T-cell (primary cell): ENCODE measurements around the gene TMC1. TPM values are rescaled to one million over a fixed set of nuclear protein-coding genes. Genes with fewer than 3 reads are reported as not detected.

Experiments used
- ATAC-seq, 4 experiments: fragments of 200-7000 bp in 3 of 4; fragments of 150-1000 bp in 1 of 4; cut with Tn5 transposase; replicated peaks in 1 of 4; 1 replicate in 3 of 4; 2 replicates in 1 of 4; pipeline ENCODE4 v1.10.0; 2021; ENCODE audit warnings: moderate library complexity in 3 of 4, mild to moderate bottlenecking in 2 of 4, moderate number of reproducible peaks in 1 of 4
- CTCF ChIA-PET, 2 donors: fragments of 300-600 bp; sonication (Branson Sonifier 250); formaldehyde crosslinking; loops; one replicate each; lab custom pipeline; 2022; ENCODE audit warnings: antibody characterized with exemption in 2 of 2; lab: Charles Lee
- POLR2A ChIA-PET, 2 donors: fragments of 300-600 bp; sonication (Branson Sonifier 250); formaldehyde crosslinking; loops; one replicate each; lab custom pipeline; 2022; ENCODE audit warnings: antibody characterized with exemption in 2 of 2; lab: Charles Lee
- DNase-seq, 35 experiments: peaks; one replicate each; pipeline versions ENCODE4 v3.0.0 to v3.0.0-alpha.2; 2013 to 2023
- H3K27ac ChIP-seq: one replicate; pipeline ENCODE4 v1.5.1; 2013; ENCODE audit warnings: low read length
- H3K27me3 ChIP-seq, 2 experiments: replicated peaks in 1 of 2; 1 replicate in 1 of 2; 2 replicates in 1 of 2; pipeline versions ENCODE4 v1.6.1 to v1.7.0; 2013; ENCODE audit warnings: low read length in 1 of 2, mixed read lengths in 1 of 2; ENCODE audit not compliant: control insufficient read depth in 2 of 2, insufficient read depth in 2 of 2; ENCODE audit errors: extremely low read depth in 1 of 2
- H3K36me3 ChIP-seq, 2 donors: 1 replicate in 1 of 2; 2 replicates in 1 of 2; pipeline versions ENCODE4 v1.6.1 to v1.7.0; 2013; ENCODE audit warnings: low read length in 1 of 2; ENCODE audit not compliant: control insufficient read depth in 2 of 2, insufficient read depth in 1 of 2; ENCODE audit errors: extremely low read depth in 1 of 2
- H3K4me1 ChIP-seq, 2 experiments: 1 replicate in 1 of 2; 2 replicates in 1 of 2; pipeline versions ENCODE4 v1.6.1 to v1.7.0; 2013; ENCODE audit warnings: low read length in 2 of 2, mixed read lengths in 1 of 2; ENCODE audit not compliant: insufficient read depth in 2 of 2, control insufficient read depth in 1 of 2; ENCODE audit errors: extremely low read depth in 1 of 2
- H3K4me3 ChIP-seq, 2 donors: 1 replicate in 1 of 2; 2 replicates in 1 of 2; pipeline versions ENCODE4 v1.5.1 to v1.7.0; 2013; ENCODE audit warnings: mild to moderate bottlenecking in 2 of 2, low read length in 1 of 2, moderate library complexity in 1 of 2; ENCODE audit not compliant: control insufficient read depth in 1 of 2; ENCODE audit errors: extremely low read depth in 1 of 2
- H3K9me3 ChIP-seq: 2 replicates; pipeline ENCODE4 v1.7.0; 2013
- H3K27ac Mint-ChIP-seq, 2 donors: one replicate each; pipeline ENCODE4 v1.8.0; 2020 to 2021; ENCODE audit warnings: mild to moderate bottlenecking in 2 of 2, mixed read lengths in 2 of 2
- H3K27me3 Mint-ChIP-seq, 2 donors: one replicate each; pipeline ENCODE4 v1.8.0; 2021 to 2022; ENCODE audit warnings: mixed read lengths in 2 of 2
- H3K36me3 Mint-ChIP-seq: one replicate; pipeline ENCODE4 v1.8.0; 2021; ENCODE audit warnings: mixed read lengths
- H3K4me1 Mint-ChIP-seq, 3 donors: one replicate each; pipeline ENCODE4 v1.8.0; 2020 to 2022; ENCODE audit warnings: mixed read lengths in 3 of 3, mild to moderate bottlenecking in 1 of 3
- H3K4me3 Mint-ChIP-seq, 3 donors: one replicate each; pipeline ENCODE4 v1.8.0; 2020 to 2022; ENCODE audit warnings: mild to moderate bottlenecking in 3 of 3, mixed read lengths in 3 of 3, moderate library complexity in 3 of 3
- H3K9me3 Mint-ChIP-seq, 3 donors: one replicate each; pipeline ENCODE4 v1.8.0; 2020 to 2022; ENCODE audit warnings: mixed read lengths in 3 of 3
- WGBS: methylation state at CpG from one replicate; pipeline ENCODE4 v1.1.5; 2013; ENCODE audit warnings: missing lambda C conversion rate; ENCODE audit not compliant: insufficient coverage; 5-methylcytosine and 5-hydroxymethylcytosine counted together
- total RNA-seq, 35 experiments: library from RNA in 6 of 35; stranded (reverse) in 6 of 35; fragments of 120-200 nt in 1 of 35; gene quantifications; one replicate each; pipeline versions ENCODE4 v1.2.1 to v1.2.4 and lab custom pipeline; 2013 to 2026

Gene TMC1
- total RNA-seq, 5 donors from 2014 or later (not counting 1 experiment from before 2014, with no cell fraction given): not detected

GRCh38 chr9:72685911-72686310 is 164.5 kb downstream of the TMC1 start:
- H3K27me3 Mint-ChIP-seq: peaks cover 3 to 15% of the 10 kb centered on the region in 2 donors
- ATAC-seq (no peak), DNase-seq (no peak)
- no peaks in the 10 kb centered on the region for H3K36me3 Mint-ChIP-seq
- CTCF ChIA-PET: no interaction called here
- Histone ChIP-seq H3K27me3 (peaks cover 0 to 3% of the 10 kb centered on the region in 2 experiments), H3K36me3 (no peaks in the 10 kb centered on the region), H3K9me3 (no peaks in the 10 kb centered on the region), H3K4me1 (no peaks in the 10 kb centered on the region), H3K27ac (no peak overlapping the region), H3K4me3 (no peak overlapping the region)
- WGBS: no CpG with 5 or more reads among the region's 2 CpGs
- no peak overlapping the region for H3K4me3 Mint-ChIP-seq
- H3K4me1 Mint-ChIP-seq: no peaks in the 10 kb centered on the region
- POLR2A ChIA-PET: no interaction called here
- no peak overlapping the region for H3K27ac Mint-ChIP-seq
- peaks cover 0 to 5% (median 0%) of the 10 kb centered on the region in 3 donors for H3K9me3 Mint-ChIP-seq

- no peak overlapping the region for H3K4me3 Mint-ChIP-seq
- ChIA-PET POLR2A (no interaction called here), CTCF (interaction anchor here in 1 of 2 donors (0.6 kb wide), 1 partner anchor 55 kb away, joined by 4 read pairs; no protein-coding TSS in a partner anchor)
- H3K4me1 Mint-ChIP-seq: no peaks in the 10 kb centered on the region
- peaks cover 0 to 6% (median 0%) of the 10 kb centered on the region in 3 donors for H3K9me3 Mint-ChIP-seq
- H3K27me3 Mint-ChIP-seq: peaks cover 6 to 15% of the 10 kb centered on the region in 2 donors
- no peak overlapping the region for H3K27ac Mint-ChIP-seq
- no peaks in the 10 kb centered on the region for H3K36me3 Mint-ChIP-seq
- no peak overlapping the region for H3K4me3 ChIP-seq
- H3K9me3 ChIP-seq: no peaks in the 10 kb centered on the region
- no peak for ATAC-seq
- H3K4me1 ChIP-seq: no peaks in the 10 kb centered on the region
- no peak for DNase-seq
- peaks cover 0 to 3% of the 10 kb centered on the region in 2 experiments for H3K27me3 ChIP-seq
- H3K27ac ChIP-seq: no peak overlapping the region
- no peaks in the 10 kb centered on the region for H3K36me3 ChIP-seq
Observed at GRCh38 chr9:72687331-72687730, 165.9 kb downstream of the TMC1 start.

- DNase-seq (no peak), ATAC-seq (no peak)
- peaks cover 7 to 11% of the 10 kb centered on the region in 2 donors for H3K27me3 Mint-ChIP-seq
- Histone ChIP-seq H3K4me1 (no peaks in the 10 kb centered on the region), H3K27me3 (no peaks in the 10 kb centered on the region), H3K36me3 (no peaks in the 10 kb centered on the region), H3K9me3 (no peaks in the 10 kb centered on the region), H3K4me3 (no peak overlapping the region), H3K27ac (no peak overlapping the region)
- ChIA-PET CTCF (no interaction called here), POLR2A (no interaction called here)
- H3K9me3 Mint-ChIP-seq: peaks cover 0 to 6% (median 0%) of the 10 kb centered on the region in 3 donors
- H3K36me3 Mint-ChIP-seq: no peaks in the 10 kb centered on the region
- H3K27ac Mint-ChIP-seq: no peak overlapping the region
- no peaks in the 10 kb centered on the region for H3K4me1 Mint-ChIP-seq
- H3K4me3 Mint-ChIP-seq: no peak overlapping the region
Observed at GRCh38 chr9:72691671-72692070, 170.3 kb downstream of the TMC1 start.

- Mint-ChIP-seq H3K36me3 (no peaks in the 10 kb centered on the region), H3K4me1 (no peaks in the 10 kb centered on the region), H3K27me3 (peaks cover 10 to 11% of the 10 kb centered on the region in 2 donors), H3K4me3 (no peak overlapping the region), H3K9me3 (peaks cover 0 to 6% (median 0%) of the 10 kb centered on the region in 3 donors), H3K27ac (no peak overlapping the region)
- CTCF ChIA-PET: no interaction called here
- DNase-seq (no peak), ATAC-seq (no peak)
- Histone ChIP-seq H3K36me3 (no peaks in the 10 kb centered on the region), H3K27me3 (no peaks in the 10 kb centered on the region), H3K4me1 (no peaks in the 10 kb centered on the region), H3K9me3 (no peaks in the 10 kb centered on the region), H3K4me3 (no peak overlapping the region), H3K27ac (no peak overlapping the region)
- no CpG with 5 or more reads among the region's 3 CpGs for WGBS
- POLR2A ChIA-PET: no interaction called here
Observed at GRCh38 chr9:72695365-72695764, 174.0 kb downstream of the TMC1 start.

GRCh38 chr9:72696511-72696910 is 175.1 kb downstream of the TMC1 start:
- Histone ChIP-seq H3K4me1 (no peaks in the 10 kb centered on the region), H3K9me3 (no peaks in the 10 kb centered on the region), H3K27ac (no peak overlapping the region), H3K36me3 (no peaks in the 10 kb centered on the region), H3K27me3 (no peaks in the 10 kb centered on the region), H3K4me3 (no peak overlapping the region)
- Mint-ChIP-seq H3K9me3 (no peaks in the 10 kb centered on the region), H3K4me3 (no peak overlapping the region), H3K36me3 (no peaks in the 10 kb centered on the region), H3K27ac (no peak overlapping the region), H3K4me1 (no peaks in the 10 kb centered on the region), H3K27me3 (peaks cover 10 to 11% of the 10 kb centered on the region in 2 donors)
- DNase-seq: no peak
- ATAC-seq: no peak
- POLR2A ChIA-PET: no interaction called here
- CTCF ChIA-PET: no interaction called here

- WGBS: no CpG with 5 or more reads among the region's 3 CpGs
- Mint-ChIP-seq H3K4me3 (no peak overlapping the region), H3K36me3 (no peaks in the 10 kb centered on the region), H3K4me1 (no peaks in the 10 kb centered on the region), H3K9me3 (no peaks in the 10 kb centered on the region), H3K27ac (no peak overlapping the region), H3K27me3 (peaks cover 4 to 5% of the 10 kb centered on the region in 2 donors)
- DNase-seq (no peak), ATAC-seq (no peak)
- Histone ChIP-seq H3K4me3 (no peak overlapping the region), H3K9me3 (no peaks in the 10 kb centered on the region), H3K27me3 (no peaks in the 10 kb centered on the region), H3K27ac (no peak overlapping the region), H3K36me3 (no peaks in the 10 kb centered on the region), H3K4me1 (no peaks in the 10 kb centered on the region)
- ChIA-PET POLR2A (no interaction called here), CTCF (no interaction called here)
Observed at GRCh38 chr9:72701510-72701909, 180.1 kb downstream of the TMC1 start.

- H3K4me1 ChIP-seq: no peaks in the 10 kb centered on the region
- no peaks in the 10 kb centered on the region for H3K9me3 ChIP-seq
- ChIA-PET CTCF (no interaction called here), POLR2A (no interaction called here)
- H3K36me3 ChIP-seq: no peaks in the 10 kb centered on the region
- peaks cover 0 to 1% of the 10 kb centered on the region in 2 donors for H3K27me3 Mint-ChIP-seq
- no peaks in the 10 kb centered on the region for H3K27me3 ChIP-seq
- WGBS: 54% methylated on average over 3 of the region's 4 CpGs
- H3K4me1 Mint-ChIP-seq: no peaks in the 10 kb centered on the region
- ATAC-seq: no peak
- no peak overlapping the region for H3K27ac Mint-ChIP-seq
- H3K9me3 Mint-ChIP-seq: peaks cover 0 to 6% (median 0%) of the 10 kb centered on the region in 3 donors
- no peak overlapping the region for H3K27ac ChIP-seq
- no peaks in the 10 kb centered on the region for H3K36me3 Mint-ChIP-seq
- H3K4me3 ChIP-seq: no peak overlapping the region
- no peak for DNase-seq
- H3K4me3 Mint-ChIP-seq: no peak overlapping the region
Observed at GRCh38 chr9:72703574-72703973, 182.2 kb downstream of the TMC1 start.
